ENCODE data around the gene SLC26A1.
"Not testable (repeated sequence)": the region's sequence is repeated elsewhere in the genome, so short reads cannot be mapped to it uniquely, and the experiment has no call there.

SLC26A1 gene

GRCh38 chr4:1013225-1014073 lies 20.2 kb upstream of the SLC26A1 start:
- no peak for DNase-seq

- DNase-seq, result no peak
Measured at GRCh38 chr4:1012034-1012739, 19.0 kb upstream of the SLC26A1 start.

GRCh38 chr4:1011666-1012033 lies 18.4 kb upstream of the SLC26A1 start:
- no peak for DNase-seq

- DNase-seq, result no peak
Measured at GRCh38 chr4:1011022-1011665, 17.9 kb upstream of the SLC26A1 start, which contains the start of gene FGFRL1. FGFRL1 (plus strand) TSS chr4:1011626; CDS start chr4:1012486, 860 bp downstream.

- DNase-seq, result no peak
Measured at GRCh38 chr4:1010395-1011021, 17.3 kb upstream of the SLC26A1 start.

GRCh38 chr4:1009542-1010394 lies 16.6 kb upstream of the SLC26A1 start:
- no peak for DNase-seq

GRCh38 chr4:1008840-1009541 lies 15.8 kb upstream of the SLC26A1 start:
- DNase-seq, result no peak

GRCh38 chr4:1006856-1007255 lies 13.7 kb upstream of the SLC26A1 start:
- no peak for DNase-seq

GRCh38 chr4:1004557-1005485 lies 11.6 kb upstream of the SLC26A1 start:
- DNase-seq, result no peak

- no peak for DNase-seq
Measured at GRCh38 chr4:1004071-1004418, 10.8 kb upstream of the SLC26A1 start.

- no peak for DNase-seq
Measured at GRCh38 chr4:1003271-1004070, 10.3 kb upstream of the SLC26A1 start.

GRCh38 chr4:1002631-1003251 lies 9.5 kb upstream of the SLC26A1 start:
- DNase-seq, result no peak

- no peak for DNase-seq
Measured at GRCh38 chr4:1002131-1002630, 9.0 kb upstream of the SLC26A1 start.

GRCh38 chr4:1001561-1002130 lies 8.4 kb upstream of the SLC26A1 start:
- no peak for DNase-seq

GRCh38 chr4:1000686-1001260 lies 7.6 kb upstream of the SLC26A1 start:
- no peak for DNase-seq

- DNase-seq, result no peak
Measured at GRCh38 chr4:999882-1000425, 6.8 kb upstream of the SLC26A1 start.

GRCh38 chr4:999240-999863 lies 6.1 kb upstream of the SLC26A1 start:
- DNase-seq, result not testable (repeated sequence)

Measured in NCI-H1092 (cell line).